B cell (primary cell): ENCODE measurements around the gene CFAP20DC.

ENCODE experiments used
- EZH2 ChIP-seq: IDR thresholded peaks from 2 replicates; pipeline ENCODE4 v1.6.1; 2012; ENCODE audit warnings: borderline replicate concordance, low read depth, mild to moderate bottlenecking, moderate library complexity, low read length; ENCODE audit not compliant: insufficient read depth, poor library complexity, severe bottlenecking
- TF ChIP-seq, protein P1 (sequence below): fragments of 200-600 bp; IDR thresholded peaks from one replicate; pipeline ENCODE4 v1.8.0; 2022; ENCODE audit warnings: antibody characterized with exemption, mild to moderate bottlenecking

DNA sequence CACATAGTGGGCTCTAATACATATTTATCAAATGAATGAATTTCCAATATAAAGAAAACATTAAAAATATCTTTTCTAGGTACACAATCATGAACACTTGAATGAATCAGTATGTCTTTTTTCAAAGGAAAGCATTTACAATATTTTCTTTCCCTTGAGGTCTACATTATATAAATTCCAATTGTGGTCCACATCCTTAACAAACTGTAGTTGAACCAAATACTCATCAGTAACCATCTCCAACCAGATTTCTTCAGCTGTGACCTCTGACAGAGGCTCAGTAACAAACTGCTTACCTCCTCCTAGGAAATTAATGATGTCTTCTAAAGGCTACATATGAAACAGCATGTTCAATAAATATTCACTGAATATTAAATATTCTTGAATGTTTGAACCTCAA, 58.8 kb downstream of the CFAP20DC start:
- TF ChIP-seq, protein P1, sequence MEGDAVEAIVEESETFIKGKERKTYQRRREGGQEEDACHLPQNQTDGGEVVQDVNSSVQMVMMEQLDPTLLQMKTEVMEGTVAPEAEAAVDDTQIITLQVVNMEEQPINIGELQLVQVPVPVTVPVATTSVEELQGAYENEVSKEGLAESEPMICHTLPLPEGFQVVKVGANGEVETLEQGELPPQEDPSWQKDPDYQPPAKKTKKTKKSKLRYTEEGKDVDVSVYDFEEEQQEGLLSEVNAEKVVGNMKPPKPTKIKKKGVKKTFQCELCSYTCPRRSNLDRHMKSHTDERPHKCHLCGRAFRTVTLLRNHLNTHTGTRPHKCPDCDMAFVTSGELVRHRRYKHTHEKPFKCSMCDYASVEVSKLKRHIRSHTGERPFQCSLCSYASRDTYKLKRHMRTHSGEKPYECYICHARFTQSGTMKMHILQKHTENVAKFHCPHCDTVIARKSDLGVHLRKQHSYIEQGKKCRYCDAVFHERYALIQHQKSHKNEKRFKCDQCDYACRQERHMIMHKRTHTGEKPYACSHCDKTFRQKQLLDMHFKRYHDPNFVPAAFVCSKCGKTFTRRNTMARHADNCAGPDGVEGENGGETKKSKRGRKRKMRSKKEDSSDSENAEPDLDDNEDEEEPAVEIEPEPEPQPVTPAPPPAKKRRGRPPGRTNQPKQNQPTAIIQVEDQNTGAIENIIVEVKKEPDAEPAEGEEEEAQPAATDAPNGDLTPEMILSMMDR = no peak
- no peak for TF ChIP-seq EZH2
